Epidermal melanocyte (primary cell): ENCODE measurements around the gene PTK6.
"Not testable (repeated sequence)": the region's sequence is repeated elsewhere in the genome, so short reads cannot be mapped to it uniquely, and the experiment has no call there.

Experiments used
- DNase-seq: peaks from one replicate; pipeline ENCODE4 v3.0.0; 2011; ENCODE audit warnings: low spot score; ENCODE audit not compliant: insufficient read length

PTK6 gene

GRCh38 chr20:63531686-63532448 lies 5.3 kb downstream of the PTK6 start:
- DNase-seq, result peak; percentile 16

DNA sequence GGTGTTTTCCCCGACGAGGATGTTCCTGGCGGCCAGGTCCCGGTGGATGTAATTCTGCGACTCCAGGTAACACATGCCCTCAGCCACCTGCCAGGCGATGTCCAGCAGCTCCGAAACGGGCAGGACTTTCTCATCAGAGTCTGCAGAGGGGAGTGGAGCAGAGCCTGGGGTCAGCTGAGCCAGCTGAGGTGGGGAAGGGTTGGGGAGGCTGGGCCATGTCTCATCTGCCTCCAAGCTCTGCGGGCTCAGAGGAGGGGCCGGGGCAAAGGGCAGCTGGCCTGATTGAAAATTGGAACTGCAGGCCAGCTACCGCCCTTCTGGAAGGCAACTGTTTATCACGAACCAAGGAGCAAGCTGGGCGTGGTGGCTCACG lies 6.4 kb downstream of the PTK6 start:
- peak; percentile 5 for DNase-seq

- no peak for DNase-seq
Measured at GRCh38 chr20:63529861-63530787, 7.1 kb downstream of the PTK6 start.

GRCh38 chr20:63529180-63529860 lies 7.9 kb downstream of the PTK6 start:
- DNase-seq, result peak; percentile 13

GRCh38 chr20:63527184-63527583 lies 10.0 kb downstream of the PTK6 start:
- peak; percentile 16 for DNase-seq

GRCh38 chr20:63525971-63526370 lies 11.2 kb downstream of the PTK6 start:
- DNase-seq, result no peak

GRCh38 chr20:63525185-63525584 lies 12.0 kb downstream of the PTK6 start:
- no peak for DNase-seq

DNA sequence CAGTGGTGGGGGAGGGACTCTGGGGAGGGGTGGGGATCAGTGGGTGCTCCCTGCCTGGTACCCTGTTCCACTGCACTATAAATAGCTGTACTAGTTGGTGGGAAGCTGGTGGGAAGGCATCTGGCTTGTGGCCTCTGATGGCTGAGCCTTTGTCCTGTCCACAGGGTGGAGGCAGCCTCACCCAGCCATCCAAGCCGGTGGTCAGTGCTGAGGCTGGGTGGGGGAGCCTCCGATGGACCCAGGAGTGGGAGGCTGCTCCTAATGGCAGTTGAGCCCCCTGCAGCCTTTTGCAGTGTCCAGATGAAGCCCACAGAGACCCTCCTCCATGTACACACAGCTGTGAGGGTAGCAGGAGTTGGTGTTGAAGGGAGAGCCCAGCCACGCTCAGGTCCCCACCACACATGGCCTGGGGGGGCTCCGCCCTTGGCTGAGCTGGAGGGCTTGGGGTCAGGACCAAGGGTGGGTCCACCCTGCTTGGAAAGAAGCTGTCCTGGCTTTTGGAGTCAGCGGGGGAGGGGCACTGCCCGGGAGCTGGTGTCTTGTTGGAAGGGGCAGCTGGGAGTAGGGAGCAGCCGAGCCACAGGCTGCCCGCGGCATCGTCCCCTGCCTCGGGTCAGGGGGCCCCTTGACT lies 14.1 kb downstream of the PTK6 start:
- DNase-seq, result no peak

DNA sequence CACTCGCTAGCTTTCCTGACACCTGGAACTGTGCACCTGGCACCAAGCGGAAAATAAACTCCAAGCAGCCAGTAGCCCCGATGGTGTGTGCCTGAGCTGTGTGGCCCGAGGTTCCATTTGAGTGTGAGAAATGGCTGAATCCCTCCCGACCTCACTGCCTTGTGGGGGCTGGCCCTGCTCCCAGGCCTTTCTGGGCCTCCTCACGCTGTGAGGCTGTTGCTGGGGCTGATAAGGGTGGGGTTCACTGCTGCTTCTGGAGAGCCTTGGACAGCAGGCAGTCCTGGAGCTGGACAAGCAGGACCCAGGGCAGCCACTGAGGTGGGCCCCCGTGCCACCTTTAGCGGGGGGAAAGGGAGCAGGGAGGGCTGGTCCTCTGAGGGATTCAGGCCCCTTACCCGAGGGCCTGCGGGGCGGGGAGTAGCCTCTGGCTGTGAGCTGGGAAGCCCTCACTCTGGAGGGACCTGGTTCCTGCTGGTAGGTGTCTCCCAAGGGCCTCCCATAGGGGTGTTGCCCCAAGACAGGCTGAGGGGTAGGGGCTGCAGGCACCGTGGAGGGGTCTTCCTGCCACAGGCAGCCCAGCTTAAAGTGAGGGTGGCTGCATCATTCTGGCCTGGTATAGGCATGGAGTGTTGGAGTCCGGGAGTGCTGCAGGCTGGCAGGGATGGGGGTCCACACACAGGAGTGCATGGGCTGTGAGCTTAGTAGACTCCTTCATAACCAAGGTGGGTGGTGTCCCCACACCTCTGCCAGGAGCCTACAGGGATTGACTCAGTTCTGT lies 14.9 kb downstream of the PTK6 start:
- DNase-seq, result no peak

GRCh38 chr20:63521602-63522001 lies 15.6 kb downstream of the PTK6 start:
- DNase-seq, result peak; percentile 18

- peak; percentile 88 for DNase-seq
Measured at GRCh38 chr20:63520934-63521601, 16.1 kb downstream of the PTK6 start.

- peak; percentile 97 for DNase-seq
Measured at GRCh38 chr20:63520504-63520933, 16.7 kb downstream of the PTK6 start, which contains the start of gene PPDPF. TSS of gene PPDPF (plus strand) at chr20:63520765. CDS start at chr20:63521309, 544 bp downstream.

GRCh38 chr20:63519668-63520503 lies 17.3 kb downstream of the PTK6 start:
- peak; percentile 42 for DNase-seq

DNA sequence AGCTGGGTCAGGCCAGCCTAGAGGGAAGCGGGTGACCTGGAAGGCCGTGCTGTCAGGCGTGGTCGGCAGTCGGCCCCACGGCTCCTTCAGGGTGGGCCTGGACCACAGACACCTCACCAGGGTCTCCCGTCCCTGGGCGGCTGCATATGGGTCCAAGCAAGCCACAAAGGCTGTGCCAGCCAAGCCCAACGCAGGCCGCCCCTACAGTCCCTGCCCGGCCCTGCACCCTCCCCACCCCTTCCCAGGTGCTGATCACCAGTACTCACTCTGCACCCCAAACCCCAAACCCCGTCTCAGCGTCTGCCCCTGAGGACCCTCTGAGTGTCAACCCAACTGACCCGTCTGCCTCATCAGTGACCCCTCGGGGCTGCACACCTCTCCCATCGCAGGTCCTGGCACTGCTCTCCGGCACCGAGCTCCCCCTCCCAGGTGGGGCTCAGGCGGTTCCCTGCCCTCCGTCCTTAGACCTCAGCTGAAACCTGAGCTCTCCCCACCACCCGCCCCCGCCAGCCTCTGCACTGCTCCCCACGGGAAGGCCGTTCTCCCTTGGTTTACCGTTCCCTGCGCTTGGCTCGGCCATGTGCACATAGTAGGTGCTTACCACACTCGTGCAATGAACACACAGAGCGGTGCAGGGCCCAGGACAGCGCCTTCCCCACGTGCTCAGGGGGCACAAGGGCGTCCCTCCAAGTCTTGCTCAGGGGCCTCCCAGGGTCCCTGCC lies 18.1 kb downstream of the PTK6 start:
- DNase-seq, result peak; percentile 4

DNA sequence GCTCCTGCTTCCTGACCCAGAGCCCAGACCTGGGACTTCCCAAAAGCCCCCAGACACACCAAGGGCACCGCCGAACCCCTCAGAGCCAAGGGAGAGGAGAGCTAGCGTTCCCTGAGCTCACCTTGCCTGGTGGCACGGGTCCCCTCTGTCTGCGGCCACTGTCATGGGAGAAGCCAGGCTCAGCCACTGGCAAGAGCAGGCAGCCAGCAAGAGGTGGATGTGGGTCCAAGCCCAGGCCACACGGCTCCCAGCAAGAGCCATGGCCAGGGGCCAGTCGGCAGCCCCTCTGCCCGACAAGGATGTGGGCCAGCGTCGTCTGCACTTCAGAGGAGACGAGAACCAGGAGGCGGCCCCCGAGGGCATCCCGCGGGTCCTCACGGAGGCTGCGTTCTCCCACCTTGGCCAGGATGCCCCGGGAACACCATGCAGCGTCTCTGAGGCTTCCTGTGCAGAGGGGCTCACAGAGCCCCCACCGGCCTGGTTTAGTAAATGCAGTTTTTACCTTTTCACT lies 18.8 kb downstream of the PTK6 start:
- peak; percentile 4 for DNase-seq

GRCh38 chr20:63517376-63518309 lies 19.5 kb downstream of the PTK6 start:
- peak; percentile 14 for DNase-seq

DNA sequence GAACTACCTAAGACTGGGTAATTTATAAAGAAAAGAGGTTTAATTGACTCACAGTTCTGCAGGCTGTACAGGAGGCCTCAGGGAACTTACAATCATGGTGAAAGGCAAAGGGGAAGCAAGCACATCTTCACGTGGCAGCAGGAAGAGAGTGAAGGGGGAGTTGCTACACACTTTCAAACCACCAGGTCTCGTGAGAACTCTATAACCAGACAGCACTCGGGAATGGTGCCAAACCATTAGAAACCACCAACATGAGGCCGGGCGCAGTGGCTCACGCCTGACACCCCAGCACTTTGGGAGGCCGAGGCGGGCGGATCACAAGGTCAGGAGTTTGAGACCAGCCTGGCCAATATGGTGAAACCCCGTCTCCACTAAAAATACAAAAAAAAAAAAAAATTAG lies 22.7 kb downstream of the PTK6 start:
- not testable (repeated sequence) for DNase-seq
